NCI-H510A (cell line): ENCODE data around the gene SGCE.

Experiments
- DNase-seq: peaks from one replicate; lab custom pipeline; 2025; lab: John Stamatoyannopoulos, UW

SGCE gene

GRCh38 chr7:94660006-94660405, 4.1 kb upstream of the SGCE start:
- DNase-seq, result no peak

GRCh38 chr7:94658826-94659225, 2.9 kb upstream of the SGCE start:
- DNase-seq, result no peak

- peak; percentile 73 for DNase-seq
These were observed 2.1 kb upstream of the SGCE start for GRCh38 chr7:94657771-94658693.

GRCh38 chr7:94656925-94657731, 1.2 kb upstream of the SGCE start:
- DNase-seq, result no peak

- DNase-seq, result no peak
These were observed 658 bp upstream of the SGCE start for GRCh38 chr7:94656658-94656924.

- DNase-seq, result no peak
These were observed 646 bp downstream of the SGCE start for GRCh38 chr7:94655126-94655847.

GRCh38 chr7:94654783-94655125, 1.2 kb downstream of the SGCE start:
- no peak for DNase-seq

GRCh38 chr7:94650147-94651051, 5.5 kb downstream of the SGCE start:
- DNase-seq, result no peak

- no peak for DNase-seq
These were observed 6.5 kb downstream of the SGCE start for GRCh38 chr7:94649450-94649849.

- DNase-seq, result no peak
These were observed 7.2 kb downstream of the SGCE start for GRCh38 chr7:94648731-94649130.

- DNase-seq, result no peak
These were observed 8.6 kb downstream of the SGCE start for GRCh38 chr7:94647295-94647694.

GRCh38 chr7:94643771-94644545, 12.0 kb downstream of the SGCE start:
- no peak for DNase-seq

- DNase-seq, result no peak
These were observed 12.9 kb downstream of the SGCE start for GRCh38 chr7:94642838-94643653.

GRCh38 chr7:94639384-94639783, 16.5 kb downstream of the SGCE start:
- no peak for DNase-seq

GRCh38 chr7:94635687-94636086, 20.2 kb downstream of the SGCE start:
- DNase-seq, result no peak

GRCh38 chr7:94634502-94634901, 21.4 kb downstream of the SGCE start:
- no peak for DNase-seq

GRCh38 chr7:94633687-94634086, 22.2 kb downstream of the SGCE start:
- no peak for DNase-seq

GRCh38 chr7:94633014-94633341, 23.0 kb downstream of the SGCE start:
- DNase-seq, result no peak

GRCh38 chr7:94632338-94633013, 23.5 kb downstream of the SGCE start:
- no peak for DNase-seq

GRCh38 chr7:94630855-94631254, 25.1 kb downstream of the SGCE start:
- DNase-seq, result no peak
